NCI-H2196 (cell line): ENCODE measurements around the gene SERP1.
"Not testable (repeated sequence)": the region's sequence is repeated elsewhere in the genome, so short reads cannot be mapped to it uniquely, and the experiment has no call there.

Experiments
- DNase-seq: peaks from one replicate; lab custom pipeline; 2025; ENCODE audit not compliant: unreplicated experiment; lab: John Stamatoyannopoulos, UW

The SERP1 gene

DNA sequence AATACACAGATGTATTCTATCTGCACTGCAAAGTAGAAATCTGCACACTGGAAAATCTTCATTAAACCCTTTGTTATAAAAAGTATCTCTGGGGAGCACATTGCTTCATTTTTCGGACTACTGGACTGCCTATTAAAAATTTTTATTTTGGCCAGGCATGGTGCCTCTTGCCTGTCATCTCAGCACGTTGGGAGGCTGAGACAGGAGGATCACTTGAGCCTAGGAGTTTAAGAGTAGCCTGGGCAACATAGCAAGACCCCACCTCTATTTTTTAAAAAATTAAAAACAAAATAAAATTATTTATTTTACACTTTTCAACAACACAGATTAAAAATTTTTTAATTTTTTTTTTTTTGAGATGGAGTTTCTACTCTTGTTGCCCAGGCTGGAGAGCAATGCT, 6.0 kb downstream of the SERP1 start:
- DNase-seq, result no peak

DNA sequence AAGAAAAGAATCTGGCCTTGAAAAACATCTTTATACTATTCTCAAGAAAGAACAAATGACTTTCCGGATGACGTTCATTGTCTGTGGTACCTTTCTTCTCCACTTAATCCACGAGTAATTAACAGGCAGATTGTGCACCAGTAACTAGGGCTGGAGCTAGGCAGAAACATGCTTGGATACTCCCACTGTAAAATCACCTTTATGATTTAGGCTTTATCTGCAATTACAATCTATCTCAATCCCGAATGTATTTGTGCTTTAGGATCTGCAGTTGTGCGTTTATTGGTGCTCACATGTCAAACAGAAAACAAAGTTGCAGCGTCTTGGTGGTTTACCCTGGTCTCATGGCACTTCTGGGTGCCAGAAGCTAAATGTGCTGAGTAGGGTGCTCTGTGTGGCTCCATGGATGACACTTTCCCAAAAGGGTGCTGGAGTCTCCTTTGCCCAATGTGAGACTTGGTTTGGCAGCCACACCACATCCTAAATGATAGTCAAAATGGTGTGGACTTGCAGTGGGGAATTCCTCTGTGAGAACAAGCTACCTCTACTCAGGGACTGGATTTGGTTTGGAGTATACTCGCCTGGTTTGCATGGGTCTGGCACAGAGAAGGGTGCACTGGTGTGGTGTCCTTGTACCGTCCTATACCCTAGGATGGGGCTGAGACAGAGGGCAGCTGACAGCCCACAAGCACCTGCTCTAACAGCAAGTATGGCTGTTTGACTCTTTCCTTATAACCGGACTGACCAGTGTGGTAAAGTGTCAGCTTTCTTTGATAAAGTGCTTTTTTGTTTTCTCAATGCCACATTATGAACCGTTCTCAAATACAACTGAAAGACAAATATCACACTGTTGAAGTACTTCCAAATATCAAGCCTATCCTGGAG, 7.7 kb downstream of the SERP1 start:
- peak; percentile 20 for DNase-seq

DNA sequence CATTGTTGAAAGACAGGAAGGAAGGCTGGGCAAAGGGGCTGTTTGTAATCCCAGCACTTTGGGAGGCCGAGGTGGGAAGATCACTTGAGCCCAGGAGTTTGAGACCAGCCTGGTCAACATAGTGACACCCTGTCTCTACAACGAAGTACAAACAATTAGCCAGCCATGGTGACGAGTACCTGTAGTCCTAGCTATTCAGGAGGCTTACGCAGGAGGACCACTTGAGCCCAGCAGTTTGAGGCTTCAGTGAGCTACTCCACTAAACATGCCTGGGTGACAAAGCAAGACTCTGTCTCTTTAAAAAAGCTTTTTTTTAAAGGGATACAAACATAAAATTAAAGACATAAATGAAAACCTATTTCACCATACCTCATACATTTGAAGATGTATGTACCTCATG, 11.1 kb downstream of the SERP1 start:
- DNase-seq, result no peak

DNA sequence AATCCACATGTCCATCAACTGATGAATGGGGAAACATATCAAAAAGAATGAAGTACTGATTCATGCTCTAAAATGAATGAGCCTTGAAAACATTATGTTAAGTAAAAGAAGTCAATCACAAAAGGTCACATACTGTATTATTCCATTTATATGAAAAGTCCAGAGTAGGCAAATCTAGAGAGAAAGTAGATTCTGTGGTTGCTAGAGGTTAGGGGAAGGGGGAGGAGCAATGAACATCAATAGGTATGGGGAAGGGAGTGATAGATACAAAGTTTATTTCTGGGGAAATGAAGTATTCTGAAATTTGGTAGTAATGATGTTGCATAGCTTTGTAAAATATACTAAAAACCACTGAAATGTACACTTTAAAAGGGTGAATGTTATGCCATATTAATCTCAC, 14.5 kb downstream of the SERP1 start:
- no peak for DNase-seq

DNA sequence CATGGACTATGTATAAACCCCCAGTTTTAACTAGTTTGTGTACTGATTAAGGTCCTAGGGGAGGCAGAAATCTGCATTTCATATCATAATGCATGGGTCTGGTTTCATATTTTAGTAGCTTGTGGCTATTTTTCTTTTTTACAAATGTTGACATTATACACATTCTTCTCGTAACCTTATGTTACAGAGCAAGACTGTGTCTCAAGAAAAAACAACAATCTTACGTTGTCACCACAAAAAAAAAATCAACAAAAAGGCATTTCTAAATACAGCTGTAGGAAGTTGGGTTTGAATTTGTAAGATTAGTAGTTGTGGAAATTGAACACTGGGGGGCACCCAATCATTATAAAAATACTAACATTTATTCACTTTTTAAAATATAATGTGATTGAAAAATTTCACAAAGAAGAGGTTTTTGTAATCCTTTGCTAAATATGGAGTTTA, 17.9 kb downstream of the SERP1 start:
- DNase-seq, result peak; percentile 19

DNA sequence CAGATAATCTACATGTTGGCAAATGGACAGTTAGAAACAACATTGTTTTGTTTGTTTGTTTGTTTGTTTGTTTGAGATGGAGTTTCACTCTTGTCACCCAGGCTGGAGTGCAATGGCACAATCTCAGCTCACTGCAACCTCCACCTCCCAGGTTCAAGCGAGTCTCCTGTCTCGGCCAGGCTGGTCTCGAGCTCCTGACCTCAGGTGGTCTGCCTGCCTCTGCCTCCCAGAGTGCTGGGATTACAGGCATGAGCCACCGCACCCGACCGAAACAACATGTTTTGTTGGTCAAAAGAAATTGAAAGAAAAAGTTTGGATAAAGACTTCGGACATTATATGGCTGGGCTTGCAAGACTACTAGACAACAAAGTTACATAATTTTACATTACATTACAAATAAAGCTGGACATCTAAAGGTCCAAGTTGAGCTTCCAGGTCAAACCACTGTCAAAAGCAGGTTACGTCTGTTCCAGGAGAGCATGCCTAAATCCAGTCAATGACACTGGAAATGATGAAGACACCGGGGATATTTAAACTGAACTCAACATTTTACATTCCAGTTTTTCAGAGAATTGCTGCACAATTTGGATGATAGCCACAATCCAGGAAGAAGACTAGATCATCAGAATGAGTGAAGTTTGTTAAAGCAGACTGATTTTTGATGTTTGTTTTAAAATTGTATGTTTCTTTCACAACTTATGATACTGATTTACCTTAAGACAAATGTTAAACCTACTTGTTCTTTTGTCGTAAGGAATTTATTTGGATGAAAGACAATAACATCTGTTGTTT, 18.6 kb downstream of the SERP1 start:
- no peak for DNase-seq

DNA sequence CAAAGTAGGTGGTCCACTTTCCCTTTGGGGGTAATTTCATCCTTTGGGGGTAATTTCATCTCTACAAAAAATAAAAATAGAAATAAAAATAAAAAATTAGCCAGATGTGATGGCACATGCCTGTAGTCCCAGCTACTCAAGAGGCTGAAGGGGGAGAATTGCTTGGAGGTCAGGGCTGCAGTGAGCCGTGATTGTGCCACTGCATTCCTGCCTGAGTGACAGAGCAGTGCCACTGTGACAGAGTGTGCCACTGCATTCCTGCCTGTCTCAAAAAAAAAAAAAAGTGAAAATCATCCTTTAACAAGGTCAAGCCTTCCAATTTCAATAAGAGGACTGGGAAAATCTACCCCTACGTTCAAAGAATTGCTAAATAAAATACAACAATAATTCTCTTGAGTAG, 22.8 kb downstream of the SERP1 start:
- no peak for DNase-seq

DNA sequence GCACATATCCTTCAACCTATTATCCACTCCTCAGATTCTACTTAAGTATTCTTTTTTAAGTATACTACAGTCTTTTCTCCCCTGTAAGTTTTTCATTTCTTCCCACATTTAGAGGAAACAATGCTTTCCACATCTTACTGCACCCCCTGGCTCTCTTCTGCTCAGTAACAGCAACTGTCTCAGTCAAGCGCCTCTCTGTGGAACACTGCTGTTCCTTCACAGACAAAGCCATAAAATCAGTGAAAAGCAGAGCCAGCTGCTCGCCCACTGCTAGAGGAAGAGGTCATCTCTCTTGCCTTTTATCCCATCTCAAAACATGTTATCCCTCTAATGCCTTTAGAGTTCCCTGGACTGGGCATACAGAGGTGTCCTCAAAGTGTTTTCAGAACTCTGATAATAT, 24.8 kb downstream of the SERP1 start:
- no peak for DNase-seq

DNA sequence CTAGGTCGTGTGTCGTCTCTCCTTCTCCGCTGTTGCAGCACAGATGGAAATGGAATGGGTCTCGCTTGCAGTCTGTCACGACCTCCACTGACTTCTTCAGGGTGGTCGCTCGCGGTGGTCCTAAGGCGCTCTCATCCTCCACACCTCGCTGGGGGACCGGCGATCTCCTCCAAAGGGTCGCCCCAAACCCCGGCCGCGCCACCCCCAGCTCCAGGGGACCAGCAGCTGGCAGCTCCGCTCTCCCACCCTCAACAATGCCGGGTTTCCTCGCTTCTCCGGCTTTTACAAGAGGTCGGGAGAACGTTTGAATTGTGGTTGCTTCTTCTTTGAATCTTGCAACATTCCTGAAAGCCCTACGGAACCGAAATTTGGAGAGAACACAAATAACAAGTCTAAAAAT, 25.9 kb downstream of the SERP1 start:
- DNase-seq, result no peak

DNA sequence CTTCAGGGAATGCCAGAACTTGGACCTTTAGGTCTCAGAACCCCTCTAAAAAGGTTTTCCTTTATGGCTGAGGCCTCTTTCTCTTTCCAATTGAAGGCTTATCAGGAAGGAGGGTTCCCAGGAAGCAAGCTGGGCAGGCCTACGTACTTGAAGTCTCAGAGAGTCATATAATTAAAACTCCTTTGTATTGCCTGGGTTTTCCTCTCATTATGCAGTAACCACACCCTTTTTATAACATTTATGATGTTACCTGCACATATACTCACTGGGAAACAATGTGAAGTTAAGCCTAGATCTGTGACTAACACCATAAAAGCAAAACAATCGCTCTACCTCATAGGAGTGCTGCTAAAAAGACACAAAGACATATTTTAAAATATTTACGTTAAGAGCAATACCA, 27.3 kb downstream of the SERP1 start:
- DNase-seq, result no peak

DNA sequence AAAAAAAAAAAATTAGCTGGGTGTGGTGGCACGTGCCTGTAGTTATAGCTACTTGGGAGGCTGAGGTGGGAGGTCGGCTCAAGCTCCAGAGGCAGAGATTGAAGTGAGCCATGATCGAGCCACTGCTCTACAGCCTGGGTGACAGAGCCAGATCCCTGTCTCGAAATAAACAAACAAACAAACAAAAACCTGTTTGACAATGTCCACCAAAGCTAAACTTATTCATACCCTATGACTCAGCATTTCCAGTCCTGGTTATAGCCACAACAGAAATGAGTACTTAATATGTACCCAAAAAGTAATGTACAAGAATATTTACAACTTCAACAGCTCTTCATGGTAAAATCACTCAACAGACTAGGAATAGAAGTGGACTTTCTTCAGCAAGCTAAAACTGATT, 31.1 kb downstream of the SERP1 start:
- DNase-seq, result no peak

DNA sequence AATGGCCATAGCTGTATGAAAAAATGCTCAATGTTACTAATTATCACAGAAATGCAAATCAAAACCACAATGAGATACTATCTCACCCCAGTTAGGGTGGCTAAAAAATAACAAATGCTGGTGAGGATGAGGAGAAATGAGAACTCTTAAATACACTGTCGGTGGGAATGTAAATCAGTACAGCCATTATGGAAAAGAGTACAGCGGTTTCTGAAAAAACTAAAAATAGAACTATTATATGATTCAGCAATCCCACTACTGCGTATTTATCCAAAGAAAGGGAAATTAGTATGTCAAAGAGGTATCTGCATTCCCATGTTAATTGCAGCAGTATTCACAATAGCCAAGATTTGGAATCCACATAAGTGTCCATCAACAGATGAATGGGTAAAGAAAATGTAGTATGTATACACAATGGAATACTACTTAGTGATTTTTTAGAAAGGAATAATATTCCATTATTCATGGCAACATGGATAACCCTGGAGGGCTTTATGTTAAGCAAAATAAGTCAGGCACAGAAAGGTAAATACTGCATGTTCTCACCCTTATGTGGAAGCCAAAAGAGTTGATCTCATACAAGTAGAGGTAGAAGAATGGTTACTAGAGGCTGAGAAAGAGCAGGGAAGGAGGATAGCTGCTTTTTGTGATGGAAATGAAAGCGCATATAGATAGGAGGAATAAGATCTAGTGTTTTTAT, 35.0 kb downstream of the SERP1 start:
- DNase-seq, result no peak

DNA sequence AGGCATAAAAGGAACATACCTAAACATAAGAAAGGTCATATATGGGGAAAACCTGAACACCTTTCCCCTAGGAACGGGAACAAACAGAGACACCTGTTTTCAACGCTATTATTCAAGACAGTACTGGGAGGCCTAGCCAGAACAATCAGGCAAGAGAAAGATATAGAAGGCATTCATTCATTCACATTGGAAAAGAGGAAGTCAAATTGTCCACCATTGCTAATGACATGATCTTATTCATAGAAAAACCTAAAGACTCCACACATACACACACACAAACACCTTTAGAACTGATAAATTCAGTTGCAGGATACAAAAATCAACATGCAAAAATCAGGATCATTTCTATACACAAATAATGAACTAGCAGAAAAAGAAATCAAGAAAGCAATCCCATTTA, 36.5 kb downstream of the SERP1 start:
- no peak for DNase-seq

DNA sequence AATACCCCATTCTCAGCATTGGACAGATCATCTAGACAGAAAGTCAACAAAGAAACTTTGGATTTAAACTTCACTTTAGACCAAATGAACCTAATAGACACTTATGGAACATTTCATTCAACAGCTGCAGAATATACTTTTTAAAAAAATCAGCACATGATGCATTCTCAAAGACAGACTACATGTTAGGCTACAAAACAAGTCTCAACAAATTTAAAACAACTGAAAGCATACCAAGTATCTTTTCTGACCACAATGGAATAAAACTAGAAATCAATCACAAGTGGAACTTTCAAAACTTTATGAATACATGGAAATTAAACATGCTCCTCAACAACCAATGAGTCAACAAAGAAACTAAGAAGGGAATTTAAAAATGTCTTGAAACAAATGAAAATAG, 37.9 kb downstream of the SERP1 start:
- no peak for DNase-seq

DNA sequence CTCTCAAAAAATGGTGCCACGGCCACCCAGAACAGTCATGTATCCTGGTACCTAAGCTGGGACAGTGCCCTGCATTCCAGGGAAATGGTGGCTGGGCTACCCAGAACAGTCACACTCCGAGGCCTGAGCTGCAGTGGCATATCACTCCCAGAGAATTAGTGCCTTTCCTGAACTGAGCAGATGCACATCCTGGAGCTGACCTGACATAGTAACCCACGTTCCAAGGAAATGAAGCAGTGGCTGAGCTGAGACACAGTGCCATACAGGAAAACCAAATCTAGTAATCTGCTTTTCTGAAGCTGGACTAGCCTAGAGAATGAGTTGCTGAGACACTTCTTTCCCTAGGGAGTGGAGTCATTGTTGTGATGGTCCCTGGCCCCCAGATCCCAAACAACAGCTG, 41.8 kb downstream of the SERP1 start:
- no peak for DNase-seq

DNA sequence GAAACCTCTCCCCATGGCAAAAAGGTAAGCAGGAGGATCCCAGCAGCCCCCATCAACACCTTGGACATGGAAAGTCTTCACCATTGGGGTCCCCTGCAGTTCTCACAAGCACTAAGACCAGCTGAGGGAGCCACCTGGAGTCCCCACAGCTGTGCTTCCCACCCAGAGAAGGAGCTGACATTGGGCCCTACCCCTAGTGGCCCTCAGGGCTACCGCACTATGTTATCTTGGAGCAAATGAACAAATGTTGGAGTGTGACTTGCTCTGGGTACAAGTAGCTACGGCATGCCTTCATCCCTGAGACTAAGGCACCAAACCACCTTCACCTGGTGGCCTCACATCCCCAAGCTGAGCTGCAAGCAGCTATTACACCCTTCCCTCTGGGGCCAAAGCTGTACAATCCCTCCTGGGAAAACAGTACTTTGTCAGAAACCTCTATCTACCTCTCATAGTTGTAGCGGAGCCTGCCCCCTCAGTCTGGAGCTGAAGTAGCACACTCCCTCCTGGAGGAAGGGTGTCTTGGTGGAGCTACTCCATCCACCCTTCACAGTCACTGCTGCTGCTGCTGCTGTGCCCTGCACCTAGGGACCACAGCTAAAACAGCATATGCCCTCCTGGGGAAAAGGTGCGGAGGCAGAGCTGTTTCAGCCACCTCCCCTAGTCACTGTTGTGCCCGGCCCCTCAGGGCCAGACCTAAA, 42.7 kb downstream of the SERP1 start:
- DNase-seq, result no peak

DNA sequence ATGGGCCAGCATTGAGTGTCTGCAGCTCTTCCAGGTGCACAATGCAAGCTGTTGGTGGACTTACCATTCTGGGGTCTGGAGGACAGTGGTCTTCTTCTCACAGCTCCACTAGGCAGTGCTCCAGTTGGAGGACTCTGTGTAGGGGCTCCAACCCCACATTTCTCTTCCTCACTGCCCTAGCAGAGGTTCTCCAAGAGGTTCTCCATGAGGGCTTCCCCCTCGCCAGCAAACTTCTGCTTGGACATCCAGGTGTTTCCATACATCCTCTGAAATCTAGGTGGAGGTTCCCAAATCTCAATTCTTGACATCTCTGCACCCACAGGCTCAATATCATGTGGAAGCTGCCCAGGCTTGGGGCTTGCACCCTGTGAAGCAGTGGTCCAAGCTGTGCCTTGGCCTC, 45.3 kb downstream of the SERP1 start:
- not testable (repeated sequence) for DNase-seq

DNA sequence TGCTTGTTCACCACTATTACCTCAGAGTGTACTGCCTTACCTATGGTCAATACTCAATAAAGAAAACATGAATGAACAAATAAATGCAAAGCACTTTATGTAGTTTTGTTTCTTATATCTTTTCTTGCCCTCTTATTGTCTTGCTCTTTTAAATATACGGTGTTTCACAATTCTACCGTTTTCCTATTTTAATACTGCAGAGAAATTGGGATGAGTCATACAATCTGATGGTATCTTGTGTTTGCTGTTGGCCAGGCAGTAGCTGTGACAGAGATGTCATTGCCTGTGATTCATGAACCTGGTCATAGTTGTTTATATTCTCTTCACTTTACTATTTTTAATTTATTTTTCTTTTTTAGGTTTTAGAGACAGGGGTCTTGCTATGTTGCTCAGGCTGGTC, 48.3 kb downstream of the SERP1 start:
- DNase-seq, result no peak

DNA sequence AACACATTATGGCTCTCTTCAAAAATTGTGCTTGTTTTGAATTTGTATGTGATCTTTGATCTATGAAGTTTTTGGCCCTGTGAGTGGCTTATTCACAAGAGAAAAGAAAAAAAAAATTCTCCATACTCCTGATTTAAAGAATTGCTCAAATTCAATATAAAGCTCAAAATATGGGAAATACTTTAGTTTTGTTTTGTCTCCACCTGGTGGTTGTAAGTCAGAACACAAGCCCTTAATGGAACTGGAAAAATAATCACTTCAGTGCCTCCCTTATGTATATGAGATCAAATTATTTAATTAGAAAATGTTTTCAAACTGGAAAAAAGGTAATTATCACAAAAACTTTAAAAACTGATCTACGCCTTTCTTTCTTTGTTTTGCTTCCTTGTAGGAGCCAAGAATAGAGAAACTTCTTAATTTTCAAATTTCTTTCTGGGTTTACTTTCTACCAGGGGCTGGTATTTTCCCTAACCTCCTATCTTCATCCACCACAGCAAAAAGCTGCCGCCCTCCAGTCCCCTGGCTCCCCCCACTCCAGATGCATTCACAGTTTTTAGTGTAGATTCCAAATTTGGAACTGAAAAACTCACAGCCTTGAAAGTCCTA, 50.6 kb downstream of the SERP1 start:
- DNase-seq, result peak; percentile 69

DNA sequence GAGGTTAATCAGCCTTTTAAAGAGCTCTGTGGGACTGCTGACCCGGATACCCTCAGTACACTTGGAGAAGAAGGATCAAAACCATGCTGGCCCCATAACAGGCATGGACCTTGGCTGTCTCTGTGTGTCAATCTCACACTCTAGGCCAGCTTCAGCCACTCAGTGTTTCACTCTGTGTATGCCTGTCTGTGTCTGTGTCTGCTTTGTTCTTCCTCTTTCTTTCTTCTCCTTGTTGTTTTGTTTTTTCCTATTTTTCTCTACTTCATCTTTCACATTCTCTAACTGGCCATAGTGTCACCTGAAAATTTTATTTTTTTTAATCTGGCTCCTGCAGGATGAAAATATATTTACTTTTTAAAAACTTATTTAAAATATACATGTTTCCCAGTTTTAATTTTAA, 51.1 kb downstream of the SERP1 start:
- no peak for DNase-seq
